Keratinocyte (primary cell): ENCODE results near the gene VWA3A. TPM values are rescaled to one million over a fixed set of nuclear protein-coding genes. Genes with fewer than 3 reads are reported as not detected.

ENCODE experiments used
- DNase-seq: peaks from one replicate; pipeline ENCODE4 v3.0.0-alpha.2; 2011; ENCODE audit warnings: low read depth, missing footprints, low spot score
- FAIRE-seq: peaks from 2 replicates; lab custom pipeline; 2011; peaks lifted over from hg19 to GRCh38; lab: Jason Lieb, UNC
- H2AFZ ChIP-seq: 2 replicates; pipeline ENCODE4 v1.6.0; 2012; ENCODE audit warnings: low read length, control low read depth, inconsistent platforms; ENCODE audit not compliant: control insufficient read depth
- H3K27ac ChIP-seq: 2 replicates; pipeline ENCODE4 v1.5.1; 2011; ENCODE audit warnings: low read length; ENCODE audit not compliant: control insufficient read depth, insufficient read depth
- H3K27me3 ChIP-seq: 3 replicates; pipeline ENCODE4 v1.6.0; 2011; ENCODE audit warnings: low read length; ENCODE audit not compliant: control insufficient read depth, insufficient read depth; ENCODE audit errors: extremely low read depth
- H3K36me3 ChIP-seq, 2 experiments: 2 replicates in 1 of 2; 3 replicates in 1 of 2; pipeline ENCODE4 v1.5.1; 2011; ENCODE audit warnings: low read length in 2 of 2, mild to moderate bottlenecking in 1 of 2; ENCODE audit not compliant: control insufficient read depth in 2 of 2, insufficient read depth in 2 of 2; ENCODE audit errors: extremely low read depth in 1 of 2
- H3K4me1 ChIP-seq: 3 replicates; pipeline ENCODE4 v1.5.1; 2011; ENCODE audit warnings: low read length; ENCODE audit not compliant: control insufficient read depth, insufficient read depth; ENCODE audit errors: extremely low read depth
- H3K4me2 ChIP-seq: 3 replicates; pipeline ENCODE4 v1.6.0; 2011; ENCODE audit warnings: low read depth, low read length; ENCODE audit not compliant: control insufficient read depth, insufficient read depth; ENCODE audit errors: extremely low read depth
- H3K4me3 ChIP-seq, 3 experiments: fragments of 200-600 bp in 1 of 3; sonication (generic) in 1 of 3; 2 replicates in 2 of 3; 3 replicates in 1 of 3; pipeline ENCODE4 v1.5.1; 2011 to 2016; ENCODE audit warnings: low read length in 3 of 3, mild to moderate bottlenecking in 3 of 3, control low read depth in 2 of 3, inconsistent platforms in 1 of 3, low read depth in 1 of 3, mixed read lengths in 1 of 3, mixed run types in 1 of 3, moderate library complexity in 1 of 3; ENCODE audit not compliant: control insufficient read depth in 2 of 3, insufficient read depth in 2 of 3; ENCODE audit errors: extremely low read depth in 1 of 3
- H3K79me2 ChIP-seq: 2 replicates; pipeline ENCODE4 v1.6.0; 2012; ENCODE audit warnings: low read length; ENCODE audit not compliant: control insufficient read depth, insufficient read depth
- H3K9ac ChIP-seq: 3 replicates; pipeline ENCODE4 v1.6.0; 2011; ENCODE audit warnings: low read length; ENCODE audit not compliant: control insufficient read depth, insufficient read depth; ENCODE audit errors: extremely low read depth
- H3K9me1 ChIP-seq: 3 replicates; pipeline ENCODE4 v1.6.0; 2011; ENCODE audit warnings: low read length; ENCODE audit not compliant: control insufficient read depth, insufficient read depth; ENCODE audit errors: extremely low read depth
- H3K9me3 ChIP-seq: 2 replicates; pipeline ENCODE4 v1.5.1; 2012; ENCODE audit warnings: low read depth, low read length; ENCODE audit not compliant: control insufficient read depth
- H4K20me1 ChIP-seq: 3 replicates; pipeline ENCODE4 v1.6.0; 2011; ENCODE audit warnings: low read length; ENCODE audit not compliant: control insufficient read depth, insufficient read depth; ENCODE audit errors: extremely low read depth
- CTCF ChIP-seq, 3 experiments: IDR thresholded peaks in 1 of 3; conservative IDR thresholded peaks in 1 of 3; optimal IDR thresholded peaks in 1 of 3; 2 replicates in 2 of 3; 3 replicates in 1 of 3; pipeline versions ENCODE3 to v1.5.1; 2011; ENCODE audit warnings: low read length in 3 of 3, mild to moderate bottlenecking in 3 of 3, moderate library complexity in 2 of 3, control low read depth in 1 of 3, inconsistent platforms in 1 of 3; ENCODE audit not compliant: insufficient read depth in 2 of 3; ENCODE audit errors: extremely low read depth in 1 of 3
- EZH2 ChIP-seq: IDR thresholded peaks from one replicate; pipeline ENCODE4 v1.6.1; 2012; ENCODE audit warnings: inconsistent platforms, mild to moderate bottlenecking, low read length, moderate library complexity
- dilution Hi-C: fragments of 300-500 bp; cut with MboI; formaldehyde crosslinking; loops from one replicate; pipeline ENCODE4 v1.7.0; 2020; ENCODE audit warnings: low sequenced_read_pairs; ENCODE audit not compliant: extremely low pct_ligation_motif_present
- polyA plus RNA-seq, 5 experiments: library from polyadenylated mRNA; depleted of rRNA in 3 of 5; stranded (reverse) in 3 of 5; stranded (forward) in 1 of 5; unstranded in 1 of 5; fragments of >200 nt; gene quantifications; 1 replicate in 1 of 5; 2 replicates in 3 of 5; 3 replicates in 1 of 5; pipeline versions ENCODE4 v1.2.1 to v1.2.3, GENCODE V29; 2011 to 2012; ENCODE audit warnings: missing spikeins in 2 of 5, low read depth in 1 of 5, low replicate concordance in 1 of 5

The VWA3A gene
- polyA plus RNA-seq, 1 donor (not counting 4 experiments of a cell fraction or from before 2014, with no cell fraction given), result 0.05 TPM

- H3K4me1 ChIP-seq, result peaks cover 34% of the 10 kb centered on the region
- no peak for FAIRE-seq
- H3K9ac ChIP-seq, result no peak overlapping the region
- dilution Hi-C loops, result no loop called here
- TF ChIP-seq EZH2, result no peak
- TF ChIP-seq CTCF (optimal IDR thresholded peaks at IDR 0.05 in 1 of 3, IDR thresholded peaks at IDR 0.05 in 1 of 3, conservative IDR thresholded peaks at IDR 0.05 in 1 of 3; ENCODE audit: extremely low read depth in 1 of 3, insufficient read depth in 2 of 3, low read length in 3 of 3), result no peak
- H3K79me2 ChIP-seq, result peaks cover 16% of the 10 kb centered on the region
- no peak overlapping the region for H2AFZ ChIP-seq
- no peak overlapping the region for H3K4me3 ChIP-seq
- no peaks in the 10 kb centered on the region for H3K9me3 ChIP-seq
- no peak overlapping the region for H3K4me2 ChIP-seq
- no peaks in the 10 kb centered on the region for H3K27me3 ChIP-seq
- no peak for DNase-seq
- H3K27ac ChIP-seq, result no peak overlapping the region
- no peaks in the 10 kb centered on the region for H3K36me3 ChIP-seq
- no peaks in the 10 kb centered on the region for H3K9me1 ChIP-seq
- no peaks in the 10 kb centered on the region for H4K20me1 ChIP-seq
Observed at GRCh38 chr16:22203091-22203490, 110.8 kb downstream of the VWA3A start.

GRCh38 chr16:22204091-22204655 is 111.8 kb downstream of the VWA3A start:
- Histone ChIP-seq H3K27me3 (no peaks in the 10 kb centered on the region), H3K4me2 (no peak overlapping the region), H3K79me2 (peaks cover 26% of the 10 kb centered on the region), H3K9me3 (no peaks in the 10 kb centered on the region), H3K9me1 (no peaks in the 10 kb centered on the region), H3K4me3 (no peak overlapping the region), H2AFZ (no peak overlapping the region), H4K20me1 (no peaks in the 10 kb centered on the region), H3K9ac (no peak overlapping the region), H3K4me1 (peaks cover 32% of the 10 kb centered on the region), H3K36me3 (no peaks in the 10 kb centered on the region), H3K27ac (no peak overlapping the region)
- dilution Hi-C loops, result no loop called here
- DNase-seq (no peak), FAIRE-seq (no peak)
- TF ChIP-seq CTCF (optimal IDR thresholded peaks at IDR 0.05 in 1 of 3, IDR thresholded peaks at IDR 0.05 in 1 of 3, conservative IDR thresholded peaks at IDR 0.05 in 1 of 3; ENCODE audit: extremely low read depth in 1 of 3, insufficient read depth in 2 of 3, low read length in 3 of 3), result no peak
- no peak for TF ChIP-seq EZH2
